Activated CD4-positive, alpha-beta T cell treated with anti-CD3 and anti-CD28 coated beads, Interleukin-2, amount 10 ng/mL, durations not matched to agents 7 days and 5 days (primary cell): Measurements from ENCODE around the gene CEP128. TPM values are rescaled to one million over a fixed set of nuclear protein-coding genes. Genes with fewer than 3 reads are reported as not detected.
"Not testable (repeated sequence)": the region's sequence is repeated elsewhere in the genome, so short reads cannot be mapped to it uniquely, and the experiment has no call there.

ENCODE experiments used
- CTCF ChIA-PET: fragments of 350-600 bp; sonication (Branson Sonifier 250); formaldehyde crosslinking; loops from one replicate; lab custom pipeline; 2021; ENCODE audit warnings: antibody characterized with exemption; lab: Charles Lee
- POLR2A ChIA-PET: fragments of 350-600 bp; sonication (Branson Sonifier 250); formaldehyde crosslinking; loops from one replicate; lab custom pipeline; 2021; ENCODE audit warnings: antibody characterized with exemption; lab: Charles Lee
- DNase-seq: peaks from one replicate; pipeline ENCODE4 v3.0.0-alpha.2; 2020
- H3K27ac Mint-ChIP-seq: one replicate; pipeline ENCODE4 v1.8.0; 2021; ENCODE audit warnings: mild to moderate bottlenecking, moderate library complexity, mixed read lengths
- H3K27me3 Mint-ChIP-seq: one replicate; pipeline ENCODE4 v1.8.0; 2021; ENCODE audit warnings: mixed read lengths
- H3K36me3 Mint-ChIP-seq: one replicate; pipeline ENCODE4 v1.8.0; 2021; ENCODE audit warnings: low read depth, mixed read lengths
- H3K4me1 Mint-ChIP-seq: one replicate; pipeline ENCODE4 v1.8.0; 2021; ENCODE audit warnings: mixed read lengths
- H3K4me3 Mint-ChIP-seq: one replicate; pipeline ENCODE4 v1.8.0; 2021; ENCODE audit warnings: mild to moderate bottlenecking, moderate library complexity, mixed read lengths
- H3K9me3 Mint-ChIP-seq: one replicate; pipeline ENCODE4 v1.8.0; 2021; ENCODE audit warnings: mixed read lengths
- total RNA-seq, 2 experiments: library from RNA; stranded (reverse); gene quantifications; one replicate each; pipeline ENCODE4 v1.2.3, GENCODE V29; 2021

The CEP128 gene
- total RNA-seq, 2 experiments from 2014 or later, result 27.4 to 35.8 TPM

DNA sequence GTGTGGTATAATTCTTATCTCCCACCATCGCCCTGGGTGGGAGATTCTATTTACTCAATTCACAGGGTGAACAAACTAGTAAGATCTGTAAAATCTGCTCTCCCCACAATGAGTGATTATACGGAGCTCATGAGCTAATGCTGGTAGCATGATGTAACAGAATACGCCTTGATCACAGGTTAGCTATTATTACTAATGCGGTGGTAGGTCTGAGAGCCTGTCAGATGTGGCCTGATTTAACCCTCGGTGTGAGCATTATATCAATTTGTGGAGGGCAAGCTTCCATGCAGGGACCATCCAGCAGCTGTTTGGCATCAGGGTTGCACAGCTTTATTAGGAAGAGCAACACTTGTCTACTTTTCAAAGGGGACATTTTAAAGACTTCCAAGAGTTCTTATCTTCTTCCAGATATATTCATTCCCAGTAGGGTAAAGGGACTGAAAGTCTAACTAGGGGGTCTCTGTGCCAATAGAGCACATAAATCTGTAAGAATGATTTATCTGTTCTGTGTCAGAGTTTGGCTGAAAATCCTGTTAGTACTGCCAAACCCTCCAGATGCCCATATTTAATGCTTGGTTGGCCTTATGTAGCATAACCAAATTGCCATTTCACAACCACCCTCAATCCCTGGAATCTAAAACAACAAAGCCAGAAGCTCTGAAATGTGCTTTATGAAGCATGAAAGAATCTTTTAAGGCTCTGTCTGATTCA lies 32.5 kb upstream of the CEP128 start:
- Mint-ChIP-seq H3K27me3 (peaks cover 29% of the 10 kb centered on the region), H3K36me3 (peaks cover 13% of the 10 kb centered on the region), H3K4me1 (peaks cover 40% of the 10 kb centered on the region), H3K4me3 (no peak overlapping the region), H3K9me3 (peaks cover 4% of the 10 kb centered on the region), H3K27ac (peak overlapping the region; percentile 67)
- POLR2A ChIA-PET, result interaction anchor here (0.7 kb wide), 1 partner anchor 14 kb away, joined by 3 read pairs; no protein-coding TSS in a partner anchor
- DNase-seq, result no peak
- CTCF ChIA-PET, result interaction anchor here (0.9 to 3.2 kb wide), 6 partner anchors 11 to 196 kb away, joined by 3 to 8 read pairs (median 3); partner anchors contain the start of gene TSHR

GRCh38 chr14:80965037-80965436 lies 23.5 kb upstream of the CEP128 start:
- POLR2A ChIA-PET, result no interaction called here
- Mint-ChIP-seq H3K4me3 (no peak overlapping the region), H3K27me3 (peaks cover 21% of the 10 kb centered on the region), H3K36me3 (no peaks in the 10 kb centered on the region), H3K9me3 (peaks cover 4% of the 10 kb centered on the region), H3K27ac (no peak overlapping the region), H3K4me1 (peaks cover 14% of the 10 kb centered on the region)
- no peak for DNase-seq
- CTCF ChIA-PET, result interaction anchor here (1.5 kb wide), 1 partner anchor 24 kb away, joined by 3 read pairs; no protein-coding TSS in a partner anchor

DNA sequence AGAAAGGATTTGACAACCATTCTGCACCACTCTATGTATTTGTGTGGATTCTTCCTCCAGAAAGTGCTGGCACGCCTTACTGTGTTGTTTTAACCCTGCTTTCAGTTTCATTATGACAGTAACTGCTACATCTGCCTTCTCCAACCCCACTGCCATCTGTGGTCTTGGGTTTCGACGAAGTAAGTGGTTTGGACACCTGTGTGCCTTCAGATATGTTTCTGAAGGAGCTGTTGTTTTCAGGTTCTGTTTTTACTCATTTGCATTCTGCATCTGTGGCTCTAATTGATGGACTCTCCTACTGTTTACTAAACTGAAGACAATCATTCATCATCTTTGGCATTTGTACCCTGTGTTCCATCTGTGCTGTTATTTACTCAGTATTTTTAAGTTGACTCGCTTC lies 18.0 kb upstream of the CEP128 start:
- H3K27me3 Mint-ChIP-seq, result peaks cover 18% of the 10 kb centered on the region
- H3K27ac Mint-ChIP-seq, result peak overlapping the region; percentile 97
- peak overlapping the region; percentile 59 for H3K4me3 Mint-ChIP-seq
- peaks cover 16% of the 10 kb centered on the region for H3K36me3 Mint-ChIP-seq
- peak; percentile 89 for DNase-seq
- peaks cover 68% of the 10 kb centered on the region for H3K4me1 Mint-ChIP-seq
- CTCF ChIA-PET, result interaction anchor here (1.0 to 3.9 kb wide), 5 partner anchors 12 to 28 kb away, joined by 5 to 16 read pairs (median 8); partner anchors contain the start of gene CEP128
- peaks cover 11% of the 10 kb centered on the region for H3K9me3 Mint-ChIP-seq
- POLR2A ChIA-PET, result interaction anchor here (0.6 kb wide), 1 partner anchor 15 kb away, joined by 3 read pairs; no protein-coding TSS in a partner anchor

- peaks cover 11% of the 10 kb centered on the region for H3K9me3 Mint-ChIP-seq
- H3K27ac Mint-ChIP-seq, result peak overlapping the region; percentile 97
- CTCF ChIA-PET, result interaction anchor here (1.0 to 2.9 kb wide), 5 partner anchors 11 to 28 kb away, joined by 4 to 9 read pairs (median 7); no protein-coding TSS in a partner anchor
- H3K4me1 Mint-ChIP-seq, result peaks cover 70% of the 10 kb centered on the region
- peak overlapping the region; percentile 59 for H3K4me3 Mint-ChIP-seq
- peaks cover 16% of the 10 kb centered on the region for H3K36me3 Mint-ChIP-seq
- POLR2A ChIA-PET, result no interaction called here
- no peak for DNase-seq
- peaks cover 18% of the 10 kb centered on the region for H3K27me3 Mint-ChIP-seq
These were observed 17.4 kb upstream of the CEP128 start for GRCh38 chr14:80958939-80959338.

DNA sequence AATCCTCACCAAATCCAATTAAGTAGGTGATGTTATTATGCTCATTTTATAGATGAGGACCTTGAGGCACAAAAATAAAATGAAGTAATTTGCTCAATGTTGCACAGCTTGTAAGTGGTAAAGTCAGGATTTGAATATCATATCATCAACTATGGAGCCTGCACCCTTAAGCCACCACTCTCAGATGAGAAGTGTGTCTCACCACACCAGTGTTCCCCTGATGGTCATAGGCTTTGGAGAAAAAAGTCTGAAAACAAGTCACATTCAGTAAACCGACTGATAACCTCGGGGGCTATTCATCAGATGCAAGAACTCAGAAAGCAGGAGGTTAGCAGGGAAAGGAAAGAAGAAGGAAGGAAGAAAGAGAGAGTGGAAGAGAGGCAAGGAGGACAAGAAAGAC lies 16.7 kb upstream of the CEP128 start:
- H3K36me3 Mint-ChIP-seq, result peaks cover 16% of the 10 kb centered on the region
- no peak for DNase-seq
- peaks cover 15% of the 10 kb centered on the region for H3K27me3 Mint-ChIP-seq
- H3K4me3 Mint-ChIP-seq, result no peak overlapping the region
- ChIA-PET CTCF (interaction anchor here (1.0 to 2.9 kb wide), 4 partner anchors 10 to 29 kb away, joined by 4 to 8 read pairs (median 6); no protein-coding TSS in a partner anchor), POLR2A (no interaction called here)
- peaks cover 8% of the 10 kb centered on the region for H3K9me3 Mint-ChIP-seq
- peaks cover 70% of the 10 kb centered on the region for H3K4me1 Mint-ChIP-seq
- H3K27ac Mint-ChIP-seq, result peak overlapping the region; percentile 97

DNA sequence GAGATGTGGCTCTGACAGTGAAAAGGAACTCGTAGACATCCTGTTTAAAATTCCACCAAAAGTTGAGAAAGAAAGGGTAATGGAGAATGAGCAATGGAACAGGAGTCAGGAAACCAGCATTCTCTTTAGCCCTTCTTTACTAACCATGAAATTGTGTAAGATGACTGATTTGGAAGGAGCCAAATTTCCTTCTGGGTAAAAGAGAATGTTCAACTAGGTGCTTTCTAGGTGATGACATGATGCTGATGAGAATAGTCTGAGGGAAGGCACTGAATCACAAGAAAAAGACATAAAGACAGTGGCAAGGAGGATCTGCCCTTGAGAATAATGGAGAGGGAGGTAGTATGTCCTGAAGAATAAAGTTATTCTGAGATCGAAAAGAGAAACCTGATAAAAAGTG lies 16.1 kb upstream of the CEP128 start:
- H3K27ac Mint-ChIP-seq, result peak overlapping the region; percentile 27

DNA sequence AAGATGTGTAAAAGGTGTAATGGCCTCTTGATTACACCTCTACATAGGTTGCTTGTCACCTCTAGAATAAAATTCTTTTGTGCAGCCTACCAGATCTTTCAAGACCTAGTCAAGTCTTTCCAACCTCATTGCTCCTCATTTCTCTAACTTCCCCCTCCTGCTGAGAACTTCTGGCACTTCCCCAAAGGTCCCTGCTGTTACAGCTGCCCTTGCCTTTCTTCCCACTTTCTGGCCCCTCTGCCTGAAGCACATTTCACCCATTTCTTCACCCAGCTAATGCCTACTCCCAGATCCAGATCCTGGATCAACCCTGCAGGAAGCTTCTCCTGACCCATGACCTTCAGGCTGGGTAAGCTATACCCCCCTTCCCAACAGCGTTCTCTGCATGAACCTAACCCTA lies 15.4 kb upstream of the CEP128 start:
- Mint-ChIP-seq H3K27me3 (peaks cover 19% of the 10 kb centered on the region), H3K4me3 (no peak overlapping the region), H3K4me1 (peaks cover 70% of the 10 kb centered on the region), H3K36me3 (peaks cover 16% of the 10 kb centered on the region), H3K9me3 (peaks cover 8% of the 10 kb centered on the region), H3K27ac (peak overlapping the region; percentile 27)
- POLR2A ChIA-PET, result interaction anchor here (0.6 kb wide), 1 partner anchor 27 kb away, joined by 3 read pairs; no protein-coding TSS in a partner anchor
- DNase-seq, result no peak
- CTCF ChIA-PET, result interaction anchor here (2.5 to 5.1 kb wide), 3 partner anchors 14 to 31 kb away, joined by 6 to 32 read pairs (median 19); partner anchors contain the start of gene CEP128

More for the DNA sequence above, 16.1 kb upstream of the CEP128 start:
- POLR2A ChIA-PET, result interaction anchor here (0.5 kb wide), 1 partner anchor 18 kb away, joined by 3 read pairs; no protein-coding TSS in a partner anchor
- DNase-seq, result no peak
- Mint-ChIP-seq H3K27me3 (peaks cover 15% of the 10 kb centered on the region), H3K4me3 (no peak overlapping the region), H3K4me1 (peaks cover 70% of the 10 kb centered on the region), H3K9me3 (peaks cover 8% of the 10 kb centered on the region), H3K36me3 (peaks cover 16% of the 10 kb centered on the region)
- CTCF ChIA-PET, result interaction anchor here (2.9 to 5.1 kb wide), 3 partner anchors 15 to 30 kb away, joined by 8 to 32 read pairs (median 19); partner anchors contain the start of gene CEP128

DNA sequence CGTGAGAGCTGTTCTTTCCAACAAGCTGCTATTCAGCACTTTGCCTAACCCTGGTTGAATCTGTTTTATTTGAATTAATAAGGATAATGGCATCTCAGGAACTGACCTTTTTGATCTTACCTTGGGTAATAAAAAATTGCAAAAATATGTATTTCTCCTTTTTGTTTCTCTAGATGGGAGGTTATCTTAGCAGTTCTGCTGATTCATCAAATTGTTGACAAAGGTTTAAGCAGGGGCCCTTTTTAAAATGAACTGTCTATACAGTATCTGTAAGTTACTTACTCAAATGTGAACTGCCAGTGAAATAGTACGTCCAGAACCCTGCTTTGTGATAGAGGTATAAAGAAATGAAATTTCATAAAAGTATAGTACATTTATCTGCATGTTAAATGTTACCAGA lies 14.6 kb upstream of the CEP128 start:
- peaks cover 16% of the 10 kb centered on the region for H3K36me3 Mint-ChIP-seq
- DNase-seq, result no peak
- H3K4me3 Mint-ChIP-seq, result peak overlapping the region; percentile 83
- H3K9me3 Mint-ChIP-seq, result peaks cover 8% of the 10 kb centered on the region
- POLR2A ChIA-PET, result interaction anchor here (0.6 to 1.2 kb wide), 2 partner anchors 31 to 202 kb away, joined by 4 to 6 read pairs; no protein-coding TSS in a partner anchor
- CTCF ChIA-PET, result interaction anchor here (0.6 to 5.1 kb wide), 8 partner anchors 14 to 499 kb away, joined by 3 to 32 read pairs (median 4); partner anchors contain the start of gene CEP128
- H3K27ac Mint-ChIP-seq, result no peak overlapping the region
- H3K4me1 Mint-ChIP-seq, result peaks cover 66% of the 10 kb centered on the region
- H3K27me3 Mint-ChIP-seq, result peaks cover 27% of the 10 kb centered on the region

- Mint-ChIP-seq H3K27ac (peak within 1 kb of the TSS; percentile 93), H3K4me3 (peak within 1 kb of the TSS; percentile 83), H3K27me3 (peaks cover 31% of the 10 kb centered on the region), H3K4me1 (peaks cover 60% of the 10 kb centered on the region), H3K9me3 (peaks cover 8% of the 10 kb centered on the region), H3K36me3 (peaks cover 16% of the 10 kb centered on the region)
- DNase-seq, result no peak
- ChIA-PET POLR2A (interaction anchor here (1.2 kb wide), 1 partner anchor 32 kb away, joined by 6 read pairs; no protein-coding TSS in a partner anchor), CTCF (interaction anchor here (0.6 to 5.1 kb wide), 8 partner anchors 13 to 500 kb away, joined by 3 to 32 read pairs (median 4); partner anchors contain the start of gene CEP128)
These were observed 13.9 kb upstream of the CEP128 start, which contains the start of gene TSHR for GRCh38 chr14:80955416-80955941. TSS of gene TSHR (plus strand) at chr14:80955621. CDS start at chr14:80955681, 60 bp downstream.

GRCh38 chr14:80954687-80955299 lies 13.3 kb upstream of the CEP128 start:
- H3K4me1 Mint-ChIP-seq, result peaks cover 53% of the 10 kb centered on the region
- POLR2A ChIA-PET, result no interaction called here

GRCh38 chr14:80953211-80953610 lies 11.7 kb upstream of the CEP128 start:
- H3K36me3 Mint-ChIP-seq, result peaks cover 12% of the 10 kb centered on the region
- CTCF ChIA-PET, result interaction anchor here (4.3 to 5.1 kb wide), 2 partner anchors 11 to 34 kb away, joined by 19 to 32 read pairs; partner anchors contain the start of gene CEP128
- H3K9me3 Mint-ChIP-seq, H3K27ac Mint-ChIP-seq, DNase-seq, H3K4me3 Mint-ChIP-seq, POLR2A ChIA-PET: not testable (repeated sequence)
- peaks cover 37% of the 10 kb centered on the region for H3K27me3 Mint-ChIP-seq
- H3K4me1 Mint-ChIP-seq, result peaks cover 37% of the 10 kb centered on the region

More at GRCh38 chr14:80954687-80955299, 13.3 kb upstream of the CEP128 start:
- peak overlapping the region; percentile 93 for H3K27ac Mint-ChIP-seq
- H3K4me3 Mint-ChIP-seq, result peak overlapping the region; percentile 83
- peaks cover 8% of the 10 kb centered on the region for H3K9me3 Mint-ChIP-seq
- H3K36me3 Mint-ChIP-seq, result peaks cover 16% of the 10 kb centered on the region
- peak; percentile 78 for DNase-seq
- CTCF ChIA-PET, result interaction anchor here (0.5 to 5.1 kb wide), 8 partner anchors 12 to 236 kb away, joined by 3 to 32 read pairs (median 5); partner anchors contain the start of gene CEP128
- peaks cover 37% of the 10 kb centered on the region for H3K27me3 Mint-ChIP-seq

DNA sequence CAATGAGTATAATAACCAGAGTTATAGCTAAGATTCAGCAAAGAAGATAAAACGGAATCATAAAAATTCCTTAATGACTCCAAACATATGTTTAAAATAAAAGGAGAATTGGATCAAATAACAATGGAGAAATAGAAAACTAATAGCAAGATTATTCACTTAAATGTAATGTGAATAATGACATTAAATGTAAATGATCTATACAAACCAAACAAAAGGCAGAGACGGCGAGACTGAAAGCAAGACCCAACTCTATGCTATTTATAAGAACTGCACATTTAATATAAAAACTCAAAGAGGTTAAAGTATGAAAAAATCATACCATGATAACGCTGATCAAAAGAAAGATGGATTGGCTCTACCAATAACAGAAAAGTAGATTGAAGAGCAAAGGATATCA lies 10.0 kb upstream of the CEP128 start:
- H3K27ac Mint-ChIP-seq, result no peak overlapping the region
- peaks cover 8% of the 10 kb centered on the region for H3K9me3 Mint-ChIP-seq
- H3K36me3 Mint-ChIP-seq, result no peaks in the 10 kb centered on the region
- POLR2A ChIA-PET, result no interaction called here
- peaks cover 24% of the 10 kb centered on the region for H3K4me1 Mint-ChIP-seq
- H3K4me3 Mint-ChIP-seq, result no peak overlapping the region
- CTCF ChIA-PET, result no interaction called here
- DNase-seq, result no peak
- peaks cover 32% of the 10 kb centered on the region for H3K27me3 Mint-ChIP-seq
